GM19397 (cell line): ENCODE data around the gene GASK1A.
"Not testable (repeated sequence)": the region's sequence is repeated elsewhere in the genome, so short reads cannot be mapped to it uniquely, and the experiment has no call there.

Experiments used
- ATAC-seq: cut with Tn5 transposase; IDR thresholded peaks from one replicate; pipeline ENCODE4 v1.9.1; 2021; ENCODE audit warnings: mild to moderate bottlenecking, moderate library complexity; ENCODE audit not compliant: unreplicated experiment

The GASK1A gene

DNA sequence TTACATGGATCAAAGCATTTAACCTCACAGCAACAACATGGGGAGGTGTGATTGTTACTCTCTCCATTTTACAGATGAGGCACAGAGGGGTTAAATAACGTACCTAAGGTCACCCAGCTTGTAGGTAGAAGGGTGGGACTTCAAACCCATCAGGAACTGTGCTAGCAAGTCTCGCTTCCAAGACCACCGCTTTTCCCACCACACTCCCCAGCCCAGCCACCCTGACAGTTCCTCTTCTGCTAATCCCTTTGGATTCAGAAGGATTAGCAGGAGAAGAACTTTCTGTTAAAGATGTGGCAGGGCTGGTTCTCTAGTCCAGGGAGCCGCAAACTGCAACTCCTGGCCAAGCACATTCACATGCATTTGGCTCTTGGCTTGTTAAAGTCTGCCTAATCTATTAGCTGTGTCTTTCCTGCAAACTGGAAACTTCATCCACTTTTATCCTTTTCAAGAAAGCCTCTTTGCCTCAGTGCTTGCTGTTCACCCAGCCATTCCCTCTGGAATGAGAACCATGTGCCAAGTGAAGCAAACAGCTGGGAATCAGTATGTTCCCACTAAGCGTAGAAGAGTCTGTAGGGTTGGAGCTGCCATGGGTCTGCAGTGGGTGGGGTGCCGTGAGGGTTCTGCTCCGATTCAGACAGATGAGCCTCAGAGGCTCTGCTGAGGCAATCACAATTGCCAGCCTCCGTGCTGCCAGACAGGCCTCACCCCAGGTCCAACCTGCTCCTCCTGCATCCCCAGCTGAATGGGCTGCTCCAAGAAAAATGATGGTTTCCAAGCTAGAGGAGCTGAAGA lies 82.2 kb downstream of the GASK1A start:
- no peak for ATAC-seq

- no peak for ATAC-seq
These were observed 83.0 kb downstream of the GASK1A start for GRCh38 chr3:43062040-43062563.

DNA sequence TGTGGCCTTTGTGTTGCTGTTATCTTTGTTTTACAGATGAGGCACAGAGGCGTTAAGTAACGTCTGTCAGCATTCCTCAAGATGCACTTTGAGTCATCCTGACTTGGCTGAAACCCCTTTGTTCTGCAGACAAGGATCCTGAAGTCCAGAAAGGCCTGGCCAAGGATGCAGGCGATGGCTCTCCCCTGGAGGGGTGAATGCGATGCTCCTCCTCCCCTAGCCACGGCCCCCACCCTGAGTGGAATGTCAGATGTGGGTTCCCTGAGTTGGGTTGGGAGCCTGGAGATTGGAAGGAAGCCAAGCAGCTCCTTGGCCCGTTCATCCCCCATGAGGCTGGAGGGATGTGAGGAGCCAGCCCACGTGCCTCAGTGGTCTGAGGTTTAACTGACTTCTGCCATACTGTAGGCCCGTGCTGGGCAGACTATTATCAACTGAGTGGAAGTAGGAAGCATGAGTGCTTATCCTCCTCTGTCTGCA lies 83.5 kb downstream of the GASK1A start:
- no peak for ATAC-seq

DNA sequence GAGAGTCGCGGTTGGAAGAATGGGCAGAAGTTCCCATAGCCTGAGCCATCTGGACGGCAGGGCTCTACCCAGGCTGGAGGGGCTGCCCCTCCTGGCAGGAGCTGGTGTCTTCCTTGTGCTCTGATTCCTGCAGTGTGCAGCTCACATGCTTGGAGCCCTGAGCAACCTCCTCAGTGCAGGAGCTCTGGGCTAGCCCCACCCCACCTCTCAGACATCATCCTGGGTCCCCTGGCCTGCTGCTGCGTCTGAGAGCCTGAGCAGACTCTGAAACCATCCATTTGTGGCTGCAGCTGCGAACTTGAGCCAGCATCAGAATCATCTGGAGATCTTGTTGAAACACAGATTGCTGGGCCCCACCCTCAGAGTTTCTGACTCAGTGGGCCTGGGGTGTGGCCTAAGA lies 84.0 kb downstream of the GASK1A start:
- no peak for ATAC-seq

- not testable (repeated sequence) for ATAC-seq
These were observed 91.6 kb downstream of the GASK1A start for GRCh38 chr3:43070670-43071069.

- no peak for ATAC-seq
These were observed 92.3 kb downstream of the GASK1A start for GRCh38 chr3:43071313-43071893.

GRCh38 chr3:43072361-43072760 lies 93.2 kb downstream of the GASK1A start:
- ATAC-seq: no peak

GRCh38 chr3:43073116-43073835 lies 94.2 kb downstream of the GASK1A start:
- ATAC-seq: no peak

- ATAC-seq: no peak
These were observed 94.7 kb downstream of the GASK1A start for GRCh38 chr3:43073836-43074220.

- ATAC-seq: no peak
These were observed 95.4 kb downstream of the GASK1A start for GRCh38 chr3:43074482-43074881.

- ATAC-seq: no peak
These were observed 96.0 kb downstream of the GASK1A start for GRCh38 chr3:43074901-43075689.

- ATAC-seq: no peak
These were observed 97.0 kb downstream of the GASK1A start for GRCh38 chr3:43075904-43076661.

DNA sequence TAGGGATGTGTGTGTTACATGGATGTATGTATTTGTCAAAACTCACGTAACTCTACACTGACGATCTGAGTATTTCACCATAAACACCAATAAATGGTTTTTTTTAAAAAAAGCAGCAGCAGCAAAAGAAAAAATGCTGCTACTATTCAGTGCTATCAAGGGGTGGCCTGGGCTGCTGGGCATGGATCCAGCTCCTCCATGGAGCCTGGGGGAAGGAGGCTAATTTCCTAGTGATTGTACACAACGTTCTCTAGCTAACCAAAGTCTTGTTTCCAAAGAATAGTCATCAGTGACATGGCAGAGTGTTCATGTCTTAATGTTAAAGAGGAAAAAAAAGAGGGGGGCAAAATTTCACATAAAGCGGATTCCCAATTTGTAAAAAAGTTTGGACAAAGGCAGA lies 97.7 kb downstream of the GASK1A start:
- no peak for ATAC-seq

DNA sequence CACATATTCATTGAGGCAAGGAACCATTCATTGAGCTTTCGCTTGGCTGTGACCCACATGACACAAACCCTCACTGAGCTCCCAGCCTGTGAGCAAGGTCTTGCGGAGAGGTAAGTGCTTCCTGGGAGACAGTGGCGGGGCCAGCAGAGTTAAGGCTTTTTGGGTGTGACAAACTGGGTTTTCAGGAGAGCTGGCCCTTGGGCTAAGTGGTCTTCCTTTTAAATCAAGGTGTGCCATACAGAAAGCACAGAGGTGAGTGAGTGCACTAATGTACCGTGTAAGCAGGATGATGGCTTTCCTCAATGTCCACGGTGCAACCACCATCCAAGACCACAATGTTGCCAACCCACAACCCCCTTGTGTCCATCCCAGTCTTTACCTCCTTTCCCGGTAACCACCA lies 98.2 kb downstream of the GASK1A start:
- ATAC-seq: no peak

- no peak for ATAC-seq
These were observed 98.6 kb downstream of the GASK1A start for GRCh38 chr3:43077707-43078106.

DNA sequence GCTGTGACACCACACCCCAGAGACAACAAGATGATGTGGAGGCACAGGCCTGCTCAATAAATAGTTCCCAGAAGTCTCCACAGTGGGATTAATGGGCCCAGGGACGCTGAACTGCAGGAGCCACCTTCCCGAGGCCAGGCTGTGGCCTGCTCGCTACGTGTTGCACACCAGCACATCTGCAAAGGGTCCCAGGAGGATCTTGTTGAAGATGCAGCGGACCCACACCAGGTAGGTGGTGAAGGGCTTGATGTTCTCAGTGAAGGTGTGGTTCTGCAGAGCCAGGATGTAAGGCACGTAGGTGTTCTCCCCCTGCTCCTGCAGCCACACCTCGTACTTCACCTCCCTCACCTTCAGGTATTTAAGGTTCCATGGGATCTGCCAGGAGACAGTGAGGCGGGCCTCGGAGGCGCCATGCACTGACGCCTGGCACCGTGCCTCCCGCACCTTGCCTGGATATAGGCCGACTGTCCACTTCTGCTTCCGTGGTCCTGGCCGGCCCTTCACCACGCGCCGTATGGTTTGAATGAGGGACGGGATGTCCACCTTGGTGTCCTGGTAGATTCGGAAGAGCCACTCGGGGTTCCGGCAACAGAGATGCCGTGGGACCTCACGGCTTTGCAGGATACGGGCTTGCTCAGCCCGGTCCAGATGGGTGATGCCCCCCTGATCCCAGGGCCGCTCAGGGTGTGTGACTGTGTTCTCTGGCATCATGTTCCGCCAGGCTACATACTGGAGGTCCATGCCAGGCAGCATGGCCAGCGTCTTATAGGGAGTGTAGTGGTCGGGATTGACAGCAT lies 100.6 kb downstream of the GASK1A start:
- ATAC-seq: no peak

GRCh38 chr3:43080726-43081568 lies 101.8 kb downstream of the GASK1A start:
- no peak for ATAC-seq

DNA sequence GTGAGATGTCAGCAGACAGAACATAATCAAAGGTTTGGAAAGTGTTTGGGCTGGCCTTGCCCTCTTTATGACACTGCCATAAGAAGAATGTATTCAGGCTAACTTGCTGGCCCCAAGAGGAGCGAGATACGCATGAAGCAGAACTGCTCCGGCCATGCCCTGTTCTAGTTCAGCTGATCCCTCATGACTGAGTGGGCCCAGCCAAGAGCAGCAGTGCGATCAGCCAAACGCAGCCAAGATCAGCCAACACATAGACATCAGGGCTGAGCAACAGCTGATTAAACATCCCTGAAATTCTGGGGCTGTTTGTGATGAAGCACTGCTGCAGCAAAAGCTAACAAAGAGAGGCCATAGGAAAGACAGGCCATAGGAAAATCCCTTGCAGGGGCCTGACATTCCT lies 102.7 kb downstream of the GASK1A start:
- ATAC-seq: no peak
